ENCODE results near the gene DNAJC12. TPM values are rescaled to one million over a fixed set of nuclear protein-coding genes. Genes with fewer than 3 reads are reported as not detected.

DNAJC12 gene
- polyA plus RNA-seq, 1 experiment: 0.13 TPM

GRCh38 chr10:67772894-67773511 is 65.0 kb downstream of the DNAJC12 start:
- POLR2A ChIA-PET: no interaction called here
- H3K4me3 ChIP-seq (ENCODE audit: low read depth, low read length): no peak overlapping the region

GRCh38 chr10:67772151-67772550 is 65.8 kb downstream of the DNAJC12 start:
- CTCF ChIA-PET: no interaction called here
- POLR2A ChIA-PET: no interaction called here
- Histone ChIP-seq H3K27me3 (ENCODE audit: control insufficient read depth, insufficient read depth, low read length) (no peaks in the 10 kb centered on the region; the same call in 1 of the 2 replicates), H3K36me3 (ENCODE audit: control insufficient read depth, insufficient read depth, low read length) (no peaks in the 10 kb centered on the region), H3K4me3 (ENCODE audit: low read depth, low read length) (no peak overlapping the region)
- no peak for TF ChIP-seq CTCF (IDR thresholded peaks at IDR 0.05; ENCODE audit: insufficient read depth, low read depth, low read length)
- DNase-seq (ENCODE audit: low read depth): no peak

More at GRCh38 chr10:67772894-67773511, 65.0 kb downstream of the DNAJC12 start:
- Histone ChIP-seq H3K27me3 (ENCODE audit: control insufficient read depth, insufficient read depth, low read length) (no peaks in the 10 kb centered on the region; the same call in 1 of the 2 replicates), H3K36me3 (ENCODE audit: control insufficient read depth, insufficient read depth, low read length) (no peaks in the 10 kb centered on the region)
- CTCF ChIA-PET: interaction anchor here (1.2 kb wide), 1 partner anchor 9 kb away, joined by 4 read pairs; no protein-coding TSS in a partner anchor
- no peak for DNase-seq (ENCODE audit: low read depth)
- TF ChIP-seq CTCF (IDR thresholded peaks at IDR 0.05; ENCODE audit: insufficient read depth, low read depth, low read length): no peak

- TF ChIP-seq CTCF (IDR thresholded peaks at IDR 0.05; ENCODE audit: insufficient read depth, low read depth, low read length): no peak
- CTCF ChIA-PET: interaction anchor here (1.4 kb wide), 1 partner anchor 9 kb away, joined by 7 read pairs; no protein-coding TSS in a partner anchor
- no peaks in the 10 kb centered on the region; the same call in 1 of the 2 replicates for H3K27me3 ChIP-seq (ENCODE audit: control insufficient read depth, insufficient read depth, low read length)
- DNase-seq (ENCODE audit: low read depth): no peak
- H3K4me3 ChIP-seq (ENCODE audit: low read depth, low read length): no peak overlapping the region
- H3K36me3 ChIP-seq (ENCODE audit: control insufficient read depth, insufficient read depth, low read length): no peaks in the 10 kb centered on the region
- POLR2A ChIA-PET: no interaction called here
These were observed 66.8 kb downstream of the DNAJC12 start for GRCh38 chr10:67771200-67771599.

GRCh38 chr10:67770537-67770936 is 67.5 kb downstream of the DNAJC12 start:
- Histone ChIP-seq H3K4me3 (ENCODE audit: low read depth, low read length) (no peak overlapping the region), H3K27me3 (ENCODE audit: control insufficient read depth, insufficient read depth, low read length) (no peaks in the 10 kb centered on the region; the same call in 1 of the 2 replicates), H3K36me3 (ENCODE audit: control insufficient read depth, insufficient read depth, low read length) (no peaks in the 10 kb centered on the region)
- DNase-seq (ENCODE audit: low read depth): no peak
- ChIA-PET CTCF (interaction anchor here (1.4 kb wide), 1 partner anchor 9 kb away, joined by 7 read pairs; no protein-coding TSS in a partner anchor), POLR2A (no interaction called here)
- TF ChIP-seq CTCF (IDR thresholded peaks at IDR 0.05; ENCODE audit: insufficient read depth, low read depth, low read length): no peak

GRCh38 chr10:67767244-67767643 is 70.7 kb downstream of the DNAJC12 start:
- DNase-seq (ENCODE audit: low read depth): no peak
- Histone ChIP-seq H3K36me3 (ENCODE audit: control insufficient read depth, insufficient read depth, low read length) (no peaks in the 10 kb centered on the region), H3K27me3 (ENCODE audit: control insufficient read depth, insufficient read depth, low read length) (no peaks in the 10 kb centered on the region; the same call in 1 of the 2 replicates), H3K4me3 (ENCODE audit: low read depth, low read length) (no peak overlapping the region)
- CTCF ChIA-PET: interaction anchor here (1.0 to 1.1 kb wide), 2 partner anchors 9 to 12 kb away, joined by 3 to 5 read pairs; no protein-coding TSS in a partner anchor
- POLR2A ChIA-PET: no interaction called here
- no peak for TF ChIP-seq CTCF (IDR thresholded peaks at IDR 0.05; ENCODE audit: insufficient read depth, low read depth, low read length)

Data from BJ (cell line).